ENCODE results near the gene MAGT1.
A peak's percentile ranks its signal among the peaks of the same experiment; 100 is the strongest.
"Not testable (repeated sequence)": the region's sequence is repeated elsewhere in the genome, so short reads cannot be mapped to it uniquely, and the experiment has no call there.

The MAGT1 gene

DNA sequence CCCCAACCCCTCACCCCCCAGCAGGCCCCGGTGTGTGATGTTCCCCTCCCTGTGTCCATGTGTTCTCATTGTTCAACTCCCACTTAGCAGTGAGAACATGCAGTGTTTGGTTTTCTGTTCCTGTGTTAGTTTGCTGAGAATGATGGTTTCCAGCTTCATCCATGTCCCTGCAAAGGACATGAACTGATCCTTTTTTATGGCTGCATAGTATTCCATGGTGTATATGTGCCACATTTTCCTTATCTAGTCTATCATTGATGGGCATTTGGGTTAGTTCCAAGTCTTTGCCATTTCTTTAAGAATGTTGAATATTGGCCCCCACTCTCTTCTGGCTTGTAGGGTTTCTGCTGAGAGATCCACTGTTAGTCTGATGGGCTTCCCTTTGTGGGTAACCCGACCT lies 73.2 kb downstream of the MAGT1 start:
- not testable (repeated sequence) for DNase-seq

DNA sequence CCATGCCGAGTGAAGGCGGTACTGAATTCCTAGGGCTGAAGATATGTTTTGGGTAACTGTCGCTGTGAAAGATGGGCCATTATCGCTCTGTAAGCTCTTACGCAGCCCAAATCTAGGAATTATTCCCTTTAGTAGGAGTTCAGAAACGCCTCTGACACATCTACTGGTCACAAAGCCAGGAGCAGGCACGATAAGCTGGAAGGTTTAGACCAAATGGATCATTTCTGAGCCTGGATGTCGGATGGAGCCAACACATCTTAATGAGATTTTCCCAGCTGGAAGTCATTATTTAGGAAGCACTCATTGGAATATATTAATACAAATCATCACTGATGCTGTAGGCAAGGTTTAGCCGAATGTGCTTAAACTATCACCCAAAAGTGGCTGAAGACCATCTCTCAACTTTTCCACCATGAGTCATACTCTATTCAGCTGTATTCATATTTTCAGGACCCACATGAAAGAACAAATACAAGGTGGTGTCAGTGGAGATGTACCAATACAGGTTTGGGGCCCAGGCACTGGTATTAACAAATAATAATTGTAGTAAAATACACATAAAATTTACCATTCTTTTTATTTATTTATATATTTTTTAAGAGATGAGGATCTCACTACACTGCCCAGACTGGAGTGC lies 75.0 kb downstream of the MAGT1 start:
- DNase-seq, result no peak

DNA sequence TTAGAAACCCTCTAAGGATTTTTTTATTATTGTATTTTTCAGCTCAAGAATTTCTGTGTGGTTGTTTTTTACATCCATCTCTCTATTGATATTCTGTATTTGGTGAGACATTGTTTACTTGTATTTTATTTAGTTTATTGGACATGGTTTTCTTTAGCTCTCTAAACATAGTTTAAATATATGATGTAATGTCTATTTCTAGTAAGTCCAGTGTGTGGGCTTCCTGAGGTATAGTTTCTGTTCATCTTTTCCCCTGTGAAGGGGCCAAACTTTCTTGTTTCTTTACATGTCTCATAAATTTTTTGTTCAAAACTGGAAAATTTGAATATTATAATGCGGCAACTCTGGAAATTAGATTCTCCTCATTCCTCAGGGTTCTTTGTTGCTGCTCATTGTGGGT lies 81.0 kb downstream of the MAGT1 start:
- DNase-seq, result no peak

DNA sequence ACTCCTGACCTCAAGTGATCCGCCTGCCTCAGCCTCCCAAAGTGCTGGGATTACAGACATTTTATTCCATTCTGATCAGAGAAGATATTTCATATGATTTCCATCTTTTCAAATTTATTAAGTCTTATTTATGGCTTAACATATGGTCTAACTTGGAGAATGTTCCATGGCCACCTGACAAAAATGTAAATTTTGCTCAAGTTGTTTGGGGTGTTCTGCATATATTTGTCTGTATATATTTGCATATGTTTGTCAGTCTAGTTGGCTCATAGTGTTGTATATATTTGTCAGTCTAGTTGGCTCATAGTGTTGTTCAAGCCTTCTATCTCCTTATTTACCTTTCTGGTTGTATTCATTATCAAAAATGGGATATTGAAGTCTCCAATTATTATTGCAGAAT lies 93.0 kb downstream of the MAGT1 start:
- DNase-seq, result no peak

DNA sequence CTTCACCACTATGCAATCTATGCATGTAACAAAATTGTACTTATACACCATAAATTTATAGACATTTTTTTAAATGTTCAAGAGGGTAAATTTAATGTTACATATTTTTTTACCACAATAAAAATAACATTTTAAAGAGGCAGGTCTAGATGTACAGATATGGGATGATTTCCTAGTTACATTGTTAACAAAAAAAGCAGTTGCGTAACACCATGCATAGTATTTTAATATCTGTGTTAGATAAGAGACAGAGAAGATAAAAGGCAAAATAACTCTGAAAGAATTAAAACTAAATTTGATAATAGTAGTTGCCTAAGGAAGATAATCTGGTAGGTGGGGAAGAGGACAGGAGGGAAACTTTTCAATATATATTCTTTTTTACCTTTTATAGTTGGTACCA lies 100.1 kb downstream of the MAGT1 start:
- DNase-seq, result no peak

DNA sequence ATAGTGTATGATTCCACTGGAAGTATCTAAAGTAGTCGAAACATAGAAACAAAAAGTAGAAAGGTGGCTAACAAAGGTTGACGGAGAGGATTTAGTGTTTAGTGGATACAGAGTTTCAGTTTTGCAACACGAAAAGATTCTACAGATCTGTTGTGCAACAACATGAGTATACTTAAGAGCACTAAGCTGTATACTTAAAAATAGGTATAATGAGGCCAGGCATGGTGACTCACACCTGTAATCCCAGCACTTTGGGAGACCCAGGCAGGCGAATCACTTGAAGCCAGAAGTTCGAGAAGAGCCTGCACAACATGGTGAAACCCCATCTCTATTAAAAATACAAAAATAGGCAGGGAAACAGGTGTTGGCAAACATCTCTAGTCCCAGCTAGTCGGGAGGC lies 101.3 kb downstream of the MAGT1 start:
- no peak for DNase-seq

DNA sequence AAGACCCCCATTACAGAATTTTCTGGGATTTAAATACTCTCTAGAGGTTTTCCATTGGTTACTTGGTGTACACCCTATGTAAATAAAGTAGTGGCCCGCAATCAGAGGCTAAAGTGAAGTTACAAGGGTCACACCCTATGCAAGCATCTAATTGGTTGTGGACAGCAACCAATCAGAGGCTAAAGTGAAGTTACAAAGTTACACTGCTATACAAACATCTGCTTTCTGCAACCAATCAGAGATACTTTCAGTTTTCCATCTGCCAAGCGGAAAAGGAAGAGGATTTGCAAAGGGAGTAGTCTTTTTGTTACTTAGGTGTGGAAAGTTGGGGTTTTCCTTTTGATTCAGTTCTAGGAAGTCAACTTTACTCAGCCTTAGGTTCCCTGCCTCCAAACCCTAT lies 107.2 kb downstream of the MAGT1 start:
- no peak for DNase-seq

DNA sequence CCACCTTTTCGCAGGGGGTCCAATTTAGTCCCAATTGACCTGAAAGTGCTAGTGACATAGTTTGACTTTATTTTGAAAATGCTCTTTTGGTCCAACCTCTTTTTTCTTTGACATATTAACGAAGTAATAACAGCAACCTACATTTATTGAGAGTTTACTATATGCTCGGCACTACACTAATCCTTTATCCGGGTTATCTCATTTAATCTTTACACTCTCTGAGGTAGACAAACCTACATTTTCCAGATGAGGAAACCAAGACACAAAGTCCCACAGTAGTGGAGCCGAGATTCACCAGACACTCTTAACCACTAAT lies 108.9 kb downstream of the MAGT1 start:
- no peak for DNase-seq

DNA sequence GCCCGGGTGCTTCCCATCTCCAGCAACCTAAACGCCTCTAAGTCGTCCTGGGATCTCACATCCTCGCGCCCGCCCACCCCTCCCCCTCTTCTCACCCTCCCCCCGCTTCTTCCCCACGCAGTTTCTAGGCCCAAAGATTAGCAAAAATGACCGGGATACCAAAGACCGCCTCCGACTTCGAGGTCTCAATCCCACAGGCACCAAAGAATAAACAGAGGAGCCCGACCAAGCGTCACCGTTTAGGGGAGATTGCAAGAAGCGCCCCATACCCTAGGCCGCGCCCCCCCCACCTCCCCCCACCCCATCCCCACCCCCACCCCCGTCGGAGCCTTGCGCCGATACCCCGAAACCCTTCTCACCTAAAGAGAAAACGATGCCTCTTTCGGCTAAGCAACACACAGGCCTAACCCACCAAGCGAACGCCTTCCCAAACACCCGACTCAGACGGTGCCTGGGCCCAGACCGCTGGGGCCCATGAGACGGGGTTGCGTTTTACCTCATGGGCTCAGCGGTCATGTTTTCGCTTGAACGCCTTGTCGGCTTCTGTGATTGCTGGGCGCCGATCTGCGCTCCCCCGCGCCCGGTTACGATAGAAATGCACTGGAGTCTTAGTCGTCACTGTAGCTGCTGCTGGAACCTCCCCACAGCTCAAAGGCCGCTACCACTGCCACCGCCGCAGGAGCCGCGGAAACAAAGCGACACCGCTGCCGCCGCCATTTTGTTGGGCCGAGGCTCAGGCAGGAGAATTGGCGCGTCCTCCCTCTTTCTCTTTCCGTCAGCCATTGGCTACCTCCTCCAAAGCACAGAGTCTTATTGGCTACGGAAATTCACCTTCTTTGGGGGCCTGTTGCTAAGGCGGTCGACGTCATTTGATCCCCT lies 109.5 kb downstream of the MAGT1 start, which contains the start of gene ATRX:
Gene ATRX (minus strand): TSS at position 731 of the 879 bp plus-strand sequence. CDS start 215 bp downstream, at position 516.
- DNase-seq, result peak; percentile 62 to 80

DNA sequence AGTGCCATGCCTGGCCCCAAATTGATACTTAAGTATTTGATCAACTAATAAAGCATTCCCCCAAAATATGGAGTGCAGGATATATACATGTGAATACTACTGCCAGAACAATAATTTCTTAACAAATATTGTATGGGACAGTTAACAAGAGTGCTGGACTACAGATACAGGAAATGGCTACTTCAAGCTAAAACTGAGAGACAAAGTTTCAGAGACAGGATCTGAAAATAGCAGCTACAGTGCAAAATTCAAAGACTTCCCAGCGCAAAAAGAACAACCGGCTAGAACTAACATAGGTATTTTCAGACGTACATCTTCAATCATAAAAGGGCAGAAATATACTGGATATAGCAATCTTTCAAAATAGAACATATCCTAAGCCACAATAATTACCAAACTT lies 115.5 kb downstream of the MAGT1 start:
- no peak for DNase-seq

DNA sequence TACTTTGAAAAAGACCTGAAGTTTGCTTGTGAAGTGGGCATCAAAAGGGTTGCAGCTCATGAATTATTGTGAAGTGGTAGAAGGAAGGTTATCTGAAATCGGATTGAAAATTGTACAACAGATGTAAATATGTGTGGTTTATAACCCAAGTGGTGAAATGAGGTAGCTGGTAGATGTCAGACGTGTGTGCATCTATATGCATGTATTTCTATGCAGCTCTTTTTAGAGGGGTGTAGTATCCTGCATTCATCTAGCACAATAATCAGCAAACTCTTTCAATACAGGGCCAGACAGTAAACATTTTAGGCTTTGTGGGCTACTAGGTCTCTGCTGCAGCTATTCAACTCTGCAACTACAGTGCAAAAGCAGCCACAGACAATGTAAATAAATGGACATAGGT lies 118.6 kb downstream of the MAGT1 start:
- DNase-seq, result no peak

Measured in SHP77 (cell line).